ENCODE results near the gene PRKCG. TPM values are rescaled to one million over a fixed set of nuclear protein-coding genes. Genes with fewer than 3 reads are reported as not detected.

The PRKCG gene
- total RNA-seq, 1 donor from 2014 or later = 19.1 TPM

DNA sequence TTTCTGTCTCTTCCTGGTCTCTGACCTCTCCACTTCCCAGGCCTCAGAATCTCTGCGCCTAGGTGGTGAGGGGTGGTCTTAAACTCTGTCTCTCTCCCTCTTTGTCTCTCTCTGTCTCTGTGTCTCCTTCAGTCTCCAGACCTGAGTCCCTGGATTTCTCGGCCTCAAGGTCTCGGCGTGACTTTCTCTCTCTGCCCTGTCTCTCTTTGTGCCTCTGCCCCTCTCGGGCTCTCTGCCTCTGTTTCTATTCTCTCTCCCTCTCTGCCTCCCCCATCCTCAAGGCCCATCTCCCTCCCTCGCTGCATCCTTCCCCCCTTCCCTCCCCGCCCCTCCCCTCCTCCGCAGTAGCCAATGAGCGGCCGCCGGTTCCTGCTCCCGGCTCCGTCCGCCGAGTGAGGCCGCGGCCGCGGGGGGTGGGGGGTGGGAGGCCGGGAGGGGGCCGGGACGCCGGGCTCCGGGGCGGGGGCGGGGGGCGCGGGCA, 27.0 kb downstream of the PRKCG start, which contains the start of gene CACNG7:
TSS of gene CACNG7 (plus strand) at position 344 of the 481 bp plus-strand sequence. CDS start 3,554 bp downstream, outside the sequence.
- Mint-ChIP-seq H3K4me3 (peak within 1 kb of the TSS; percentile 40), H3K27ac (no peak within 1 kb of the TSS), H3K36me3 (no peaks in the 10 kb centered on the region), H3K27me3 (ENCODE audit: low read depth) (peaks cover 94% of the 10 kb centered on the region), H3K9me3 (no peaks in the 10 kb centered on the region), H3K4me1 (peaks cover 16% of the 10 kb centered on the region)
- no peak for DNase-seq (ENCODE audit: low spot score in 2 of 2, unreplicated experiment in 2 of 2)
- TF ChIP-seq, protein P1, sequence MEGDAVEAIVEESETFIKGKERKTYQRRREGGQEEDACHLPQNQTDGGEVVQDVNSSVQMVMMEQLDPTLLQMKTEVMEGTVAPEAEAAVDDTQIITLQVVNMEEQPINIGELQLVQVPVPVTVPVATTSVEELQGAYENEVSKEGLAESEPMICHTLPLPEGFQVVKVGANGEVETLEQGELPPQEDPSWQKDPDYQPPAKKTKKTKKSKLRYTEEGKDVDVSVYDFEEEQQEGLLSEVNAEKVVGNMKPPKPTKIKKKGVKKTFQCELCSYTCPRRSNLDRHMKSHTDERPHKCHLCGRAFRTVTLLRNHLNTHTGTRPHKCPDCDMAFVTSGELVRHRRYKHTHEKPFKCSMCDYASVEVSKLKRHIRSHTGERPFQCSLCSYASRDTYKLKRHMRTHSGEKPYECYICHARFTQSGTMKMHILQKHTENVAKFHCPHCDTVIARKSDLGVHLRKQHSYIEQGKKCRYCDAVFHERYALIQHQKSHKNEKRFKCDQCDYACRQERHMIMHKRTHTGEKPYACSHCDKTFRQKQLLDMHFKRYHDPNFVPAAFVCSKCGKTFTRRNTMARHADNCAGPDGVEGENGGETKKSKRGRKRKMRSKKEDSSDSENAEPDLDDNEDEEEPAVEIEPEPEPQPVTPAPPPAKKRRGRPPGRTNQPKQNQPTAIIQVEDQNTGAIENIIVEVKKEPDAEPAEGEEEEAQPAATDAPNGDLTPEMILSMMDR (IDR thresholded peaks at IDR 0.05; ENCODE audit: unreplicated experiment) = no peak

DNA sequence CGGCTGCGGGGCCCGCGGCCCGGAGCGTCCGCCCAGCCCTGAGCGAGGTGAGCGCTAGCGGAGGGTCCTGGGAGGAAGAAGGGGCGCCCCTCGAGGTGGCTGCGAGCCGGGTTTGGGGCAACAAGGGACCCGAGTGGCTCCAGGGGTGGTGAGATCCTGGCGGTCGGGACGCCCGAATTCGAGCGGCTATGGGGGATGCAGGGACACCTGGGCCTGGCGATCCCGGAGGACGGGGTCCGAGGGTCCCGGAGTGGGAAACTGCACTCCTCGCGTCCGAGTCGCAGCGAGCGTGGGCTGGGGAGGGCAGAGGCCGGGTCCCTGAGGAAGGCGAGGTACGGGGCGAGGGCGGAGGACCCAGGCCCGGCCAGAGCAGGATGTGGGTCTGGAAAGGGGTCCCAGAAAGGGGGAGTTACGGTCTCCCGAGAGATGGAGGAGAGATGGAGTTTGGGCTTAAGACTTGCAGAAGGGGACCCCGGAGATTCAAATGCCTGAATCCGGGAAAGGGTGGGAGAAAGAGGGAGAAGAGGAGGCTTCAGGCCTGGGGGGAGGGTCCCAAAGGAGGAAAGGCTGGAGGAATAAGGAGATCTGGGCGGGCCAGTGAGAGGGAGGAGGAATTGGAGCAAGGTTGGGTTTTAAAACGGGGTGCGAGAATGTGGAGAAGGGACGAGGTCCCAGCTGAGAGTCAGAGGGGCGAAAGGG, 27.6 kb downstream of the PRKCG start:
- Mint-ChIP-seq H3K27ac (no peak overlapping the region), H3K36me3 (no peaks in the 10 kb centered on the region), H3K4me1 (peaks cover 16% of the 10 kb centered on the region), H3K27me3 (ENCODE audit: low read depth) (peaks cover 92% of the 10 kb centered on the region), H3K9me3 (no peaks in the 10 kb centered on the region), H3K4me3 (peak overlapping the region; percentile 18)
- TF ChIP-seq, protein P1 (IDR thresholded peaks at IDR 0.05; ENCODE audit: unreplicated experiment) = no peak
- DNase-seq (ENCODE audit: low spot score in 2 of 2, unreplicated experiment in 2 of 2) = no peak

DNA sequence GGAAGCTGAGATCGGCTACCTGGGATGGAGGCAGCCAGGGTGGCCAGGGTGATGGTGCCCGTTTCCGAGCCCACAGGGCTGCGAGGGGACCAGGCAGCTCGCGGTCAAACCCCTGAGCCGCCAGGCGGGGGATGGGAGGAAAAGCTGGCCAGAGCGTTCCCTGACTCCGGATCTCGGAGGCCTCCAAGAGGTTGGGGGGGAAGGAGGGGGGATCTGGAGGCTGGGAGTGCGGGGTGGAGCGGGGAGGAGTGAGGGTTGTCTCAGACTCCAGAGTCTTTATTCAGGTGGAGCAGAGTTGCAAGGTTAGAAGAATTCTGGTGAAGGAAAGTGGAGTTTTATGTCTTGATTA, 28.1 kb downstream of the PRKCG start:
- Mint-ChIP-seq H3K27me3 (ENCODE audit: low read depth) (peaks cover 91% of the 10 kb centered on the region), H3K9me3 (no peaks in the 10 kb centered on the region), H3K4me1 (peaks cover 16% of the 10 kb centered on the region), H3K27ac (no peak overlapping the region), H3K4me3 (peak overlapping the region; percentile 18), H3K36me3 (no peaks in the 10 kb centered on the region)
- TF ChIP-seq, protein P1 (IDR thresholded peaks at IDR 0.05; ENCODE audit: unreplicated experiment) = no peak
- DNase-seq (ENCODE audit: low spot score in 2 of 2, unreplicated experiment in 2 of 2) = no peak

DNA sequence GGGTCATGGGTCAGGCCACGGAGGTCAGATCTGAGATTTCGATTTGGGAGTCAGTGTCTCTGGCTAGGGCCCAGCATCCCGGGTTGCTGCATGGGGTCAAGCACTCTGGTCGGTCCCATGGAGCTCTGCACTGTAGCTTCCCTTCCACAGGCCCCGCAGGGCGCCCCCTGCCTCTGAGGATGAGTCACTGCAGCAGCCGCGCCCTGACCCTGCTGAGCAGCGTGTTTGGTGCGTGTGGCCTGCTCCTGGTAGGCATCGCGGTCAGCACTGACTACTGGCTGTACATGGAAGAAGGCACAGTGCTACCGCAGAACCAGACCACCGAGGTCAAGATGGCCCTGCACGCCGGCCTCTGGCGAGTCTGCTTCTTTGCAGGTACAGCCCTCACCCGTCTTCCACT, 30.7 kb downstream of the PRKCG start:
- no peaks in the 10 kb centered on the region for H3K36me3 Mint-ChIP-seq
- H3K4me3 Mint-ChIP-seq = no peak overlapping the region
- no peak overlapping the region for H3K27ac Mint-ChIP-seq
- no peaks in the 10 kb centered on the region for H3K9me3 Mint-ChIP-seq
- TF ChIP-seq, protein P1 (IDR thresholded peaks at IDR 0.05; ENCODE audit: unreplicated experiment) = peak; percentile 39
- peaks cover 84% of the 10 kb centered on the region for H3K27me3 Mint-ChIP-seq (ENCODE audit: low read depth)
- DNase-seq (ENCODE audit: low spot score in 2 of 2, unreplicated experiment in 2 of 2) = no peak
- peaks cover 14% of the 10 kb centered on the region for H3K4me1 Mint-ChIP-seq

DNA sequence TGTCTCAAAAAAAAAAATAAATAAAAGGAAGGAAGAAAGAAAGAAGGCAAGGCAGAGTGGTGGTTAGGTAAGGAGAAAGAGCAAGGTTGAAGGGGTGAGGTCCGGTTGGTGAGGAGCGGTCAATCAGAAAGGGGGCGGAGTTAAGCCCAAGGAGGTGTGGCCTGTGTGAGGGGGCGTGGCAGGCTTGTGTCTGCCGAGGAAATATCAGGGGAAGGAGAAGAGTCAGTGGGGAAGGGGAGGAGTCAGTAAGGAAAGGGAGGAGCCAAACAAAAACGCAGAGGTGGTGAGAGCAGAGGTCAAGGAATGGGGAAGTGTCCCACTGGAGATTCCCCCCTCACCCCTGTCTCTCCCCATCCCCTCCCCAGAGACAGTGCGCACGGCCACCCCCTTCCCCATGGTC, 33.0 kb downstream of the PRKCG start:
- no peak overlapping the region for H3K27ac Mint-ChIP-seq
- H3K9me3 Mint-ChIP-seq = no peaks in the 10 kb centered on the region
- H3K27me3 Mint-ChIP-seq (ENCODE audit: low read depth) = peaks cover 64% of the 10 kb centered on the region
- H3K4me3 Mint-ChIP-seq = no peak overlapping the region
- TF ChIP-seq, protein P1 (IDR thresholded peaks at IDR 0.05; ENCODE audit: unreplicated experiment) = no peak
- H3K4me1 Mint-ChIP-seq = peaks cover under 1% of the 10 kb centered on the region
- H3K36me3 Mint-ChIP-seq = no peaks in the 10 kb centered on the region
- no peak for DNase-seq (ENCODE audit: low spot score in 2 of 2, unreplicated experiment in 2 of 2)

Data from mesothelial cell of epicardium (in vitro differentiated cells).